Peyer's patch (tissue), 4 donors: Measurements from ENCODE around the gene BMX. TPM values are rescaled to one million over a fixed set of nuclear protein-coding genes. Genes with fewer than 3 reads are reported as not detected.

Experiments
- DNase-seq, 3 donors: peaks; one replicate each; pipeline ENCODE4 v3.0.0-alpha.2; 2017 to 2019
- H3K27ac ChIP-seq, 4 donors: fragments of 200-600 bp; sonication (generic); one replicate each; pipeline ENCODE4 v1.5.1; 2016 to 2019
- H3K27me3 ChIP-seq, 2 donors: fragments of 200-600 bp; sonication (generic); one replicate each; pipeline ENCODE4 v1.5.1; 2019
- H3K36me3 ChIP-seq, 3 donors: fragments of 200-600 bp; sonication (generic); one replicate each; pipeline ENCODE4 v1.5.1; 2016 to 2019
- H3K4me1 ChIP-seq, 4 donors: fragments of 200-600 bp; sonication (generic); one replicate each; pipeline ENCODE4 v1.5.1; 2016 to 2019
- H3K4me3 ChIP-seq, 4 donors: fragments of 200-600 bp; sonication (generic); 1 replicate in 3 of 4; 2 replicates in 1 of 4; pipeline ENCODE4 v1.5.1; 2016 to 2019; ENCODE audit warnings: mild to moderate bottlenecking in 1 of 4
- H3K9me3 ChIP-seq, 4 donors: fragments of 200-600 bp; sonication (generic); one replicate each; pipeline ENCODE4 v1.5.1; 2016 to 2019; ENCODE audit warnings: mild to moderate bottlenecking in 1 of 4
- POLR2A ChIP-seq, 2 donors: fragments of 450-650 bp; IDR thresholded peaks; one replicate each; pipeline ENCODE4 v1.5.1; 2017; ENCODE audit warnings: antibody characterized with exemption in 2 of 2, mild to moderate bottlenecking in 2 of 2, moderate library complexity in 2 of 2
- total RNA-seq, 4 donors: library from RNA; depleted of rRNA; stranded (reverse); fragments of >200 nt; gene quantifications; one replicate each; pipeline ENCODE4 v1.1.0, GENCODE V29; 2016
- TF ChIP-seq, protein P1 (sequence below), 6 experiments: fragments of 450-650 bp in 4 of 6; fragments of 200-600 bp in 2 of 6; sonication (generic) in 1 of 6; IDR thresholded peaks; one replicate each; pipeline ENCODE4 v1.5.1; 2017 to 2019; ENCODE audit warnings: antibody characterized with exemption in 6 of 6, mild to moderate bottlenecking in 3 of 6, moderate library complexity in 1 of 6

Gene BMX
- total RNA-seq, 4 donors from 2014 or later, result 2.5 to 5.8 (median 4.0) TPM

DNA sequence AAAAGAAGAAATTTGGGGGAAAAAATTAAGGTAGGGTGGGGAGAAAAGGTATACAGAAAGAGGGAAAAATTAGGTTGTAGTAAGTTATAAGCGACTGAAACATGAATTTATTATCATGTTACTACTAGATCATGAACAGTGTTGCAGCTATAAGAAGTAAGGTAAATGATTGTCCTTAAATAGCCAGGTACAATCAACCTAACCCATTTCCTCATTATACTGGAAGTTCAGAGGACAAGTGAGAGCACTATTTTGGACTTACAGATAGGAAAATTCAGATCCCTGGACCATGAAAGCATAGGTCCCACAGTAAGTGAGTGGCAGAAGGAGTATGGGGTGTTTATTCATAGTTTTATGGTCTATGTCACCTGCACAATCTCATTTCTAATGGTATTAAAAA is 31.0 kb upstream of the BMX start:
- H3K27me3 ChIP-seq, result no peaks in the 10 kb centered on the region
- no peaks in the 10 kb centered on the region for H3K4me1 ChIP-seq
- no peaks in the 10 kb centered on the region for H3K9me3 ChIP-seq
- DNase-seq, result no peak
- H3K4me3 ChIP-seq, result no peak overlapping the region
- no peak overlapping the region for H3K27ac ChIP-seq
- TF ChIP-seq, protein P1, sequence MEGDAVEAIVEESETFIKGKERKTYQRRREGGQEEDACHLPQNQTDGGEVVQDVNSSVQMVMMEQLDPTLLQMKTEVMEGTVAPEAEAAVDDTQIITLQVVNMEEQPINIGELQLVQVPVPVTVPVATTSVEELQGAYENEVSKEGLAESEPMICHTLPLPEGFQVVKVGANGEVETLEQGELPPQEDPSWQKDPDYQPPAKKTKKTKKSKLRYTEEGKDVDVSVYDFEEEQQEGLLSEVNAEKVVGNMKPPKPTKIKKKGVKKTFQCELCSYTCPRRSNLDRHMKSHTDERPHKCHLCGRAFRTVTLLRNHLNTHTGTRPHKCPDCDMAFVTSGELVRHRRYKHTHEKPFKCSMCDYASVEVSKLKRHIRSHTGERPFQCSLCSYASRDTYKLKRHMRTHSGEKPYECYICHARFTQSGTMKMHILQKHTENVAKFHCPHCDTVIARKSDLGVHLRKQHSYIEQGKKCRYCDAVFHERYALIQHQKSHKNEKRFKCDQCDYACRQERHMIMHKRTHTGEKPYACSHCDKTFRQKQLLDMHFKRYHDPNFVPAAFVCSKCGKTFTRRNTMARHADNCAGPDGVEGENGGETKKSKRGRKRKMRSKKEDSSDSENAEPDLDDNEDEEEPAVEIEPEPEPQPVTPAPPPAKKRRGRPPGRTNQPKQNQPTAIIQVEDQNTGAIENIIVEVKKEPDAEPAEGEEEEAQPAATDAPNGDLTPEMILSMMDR (IDR thresholded peaks at IDR 0.05), result no peak
- no peak for TF ChIP-seq POLR2A (IDR thresholded peaks at IDR 0.05)
- H3K36me3 ChIP-seq, result no peaks in the 10 kb centered on the region

DNA sequence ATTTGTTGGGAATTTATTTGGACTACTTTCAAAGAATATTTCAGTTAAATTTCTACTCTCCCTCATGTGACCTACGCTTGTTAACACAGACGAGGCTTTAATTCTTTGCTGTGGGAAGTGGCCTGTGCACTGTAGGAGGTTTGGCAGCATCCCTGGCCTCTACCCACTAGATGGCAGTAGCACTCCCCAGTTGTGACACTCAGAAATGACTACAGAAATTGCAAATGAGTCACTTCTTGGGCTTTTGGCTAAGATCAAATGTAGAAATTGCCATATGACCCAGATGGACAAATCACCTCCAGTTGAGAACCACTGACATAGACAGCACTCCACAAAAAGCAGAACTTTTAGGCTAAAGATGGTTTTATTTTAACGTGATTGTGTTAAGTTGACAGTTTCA is 29.6 kb upstream of the BMX start:
- peak; percentile 24 to 82 (median 52) for DNase-seq
- no peak overlapping the region for H3K4me3 ChIP-seq
- H3K9me3 ChIP-seq, result no peaks in the 10 kb centered on the region
- H3K27me3 ChIP-seq, result no peaks in the 10 kb centered on the region
- no peaks in the 10 kb centered on the region for H3K4me1 ChIP-seq
- TF ChIP-seq, protein P1 (IDR thresholded peaks at IDR 0.05), result peak in 4 of 6 experiments; percentile 49 to 76 (median 63)
- no peak for TF ChIP-seq POLR2A (IDR thresholded peaks at IDR 0.05)
- no peaks in the 10 kb centered on the region for H3K36me3 ChIP-seq
- no peak overlapping the region for H3K27ac ChIP-seq

DNA sequence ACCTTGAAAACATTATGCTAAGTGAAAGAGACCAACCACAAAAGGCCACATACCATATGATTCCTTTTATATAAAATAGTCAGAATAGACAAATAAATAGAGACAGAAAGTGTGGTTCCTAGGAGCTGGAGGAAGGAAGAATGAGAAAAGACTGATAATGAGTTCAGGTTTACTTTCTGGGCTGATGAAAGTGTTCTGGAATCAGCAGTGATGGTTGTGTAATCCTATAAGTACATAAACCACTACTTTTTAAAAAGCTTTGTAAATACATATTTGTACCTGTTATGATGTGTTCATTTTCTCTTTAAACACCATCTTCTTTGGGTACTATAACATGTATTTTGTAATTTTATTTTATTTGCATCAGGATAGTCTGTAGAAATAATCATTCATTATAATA is 28.1 kb upstream of the BMX start:
- no peaks in the 10 kb centered on the region for H3K27me3 ChIP-seq
- no peak overlapping the region for H3K4me3 ChIP-seq
- no peaks in the 10 kb centered on the region for H3K4me1 ChIP-seq
- no peak overlapping the region for H3K27ac ChIP-seq
- no peaks in the 10 kb centered on the region for H3K36me3 ChIP-seq
- no peaks in the 10 kb centered on the region for H3K9me3 ChIP-seq
- no peak for DNase-seq
- TF ChIP-seq POLR2A (IDR thresholded peaks at IDR 0.05), result no peak

DNA sequence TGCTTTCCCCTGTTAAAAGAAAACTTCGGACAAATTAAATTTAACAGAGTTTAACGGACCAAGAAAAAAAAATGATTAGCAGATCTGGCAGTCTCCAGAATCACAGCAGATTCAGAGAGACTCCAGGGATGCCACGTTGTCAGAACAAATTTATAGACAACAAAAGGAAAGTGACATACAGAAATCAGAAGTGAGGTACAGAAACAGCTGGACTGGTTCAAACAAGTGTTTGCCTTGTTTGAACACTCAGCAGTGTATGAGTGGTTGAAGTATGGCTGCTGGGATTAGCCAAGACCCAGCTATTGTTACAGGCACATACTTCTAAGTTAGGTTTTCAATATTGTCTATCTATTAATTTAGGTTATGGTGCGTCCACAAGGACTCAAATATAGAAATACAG is 26.6 kb upstream of the BMX start:
- no peaks in the 10 kb centered on the region for H3K36me3 ChIP-seq
- no peak for TF ChIP-seq POLR2A (IDR thresholded peaks at IDR 0.05)
- TF ChIP-seq, protein P1 (IDR thresholded peaks at IDR 0.05), result no peak
- H3K27me3 ChIP-seq, result no peaks in the 10 kb centered on the region
- no peak for DNase-seq
- no peak overlapping the region for H3K27ac ChIP-seq
- no peak overlapping the region for H3K4me3 ChIP-seq
- H3K9me3 ChIP-seq, result no peaks in the 10 kb centered on the region
- no peaks in the 10 kb centered on the region for H3K4me1 ChIP-seq

DNA sequence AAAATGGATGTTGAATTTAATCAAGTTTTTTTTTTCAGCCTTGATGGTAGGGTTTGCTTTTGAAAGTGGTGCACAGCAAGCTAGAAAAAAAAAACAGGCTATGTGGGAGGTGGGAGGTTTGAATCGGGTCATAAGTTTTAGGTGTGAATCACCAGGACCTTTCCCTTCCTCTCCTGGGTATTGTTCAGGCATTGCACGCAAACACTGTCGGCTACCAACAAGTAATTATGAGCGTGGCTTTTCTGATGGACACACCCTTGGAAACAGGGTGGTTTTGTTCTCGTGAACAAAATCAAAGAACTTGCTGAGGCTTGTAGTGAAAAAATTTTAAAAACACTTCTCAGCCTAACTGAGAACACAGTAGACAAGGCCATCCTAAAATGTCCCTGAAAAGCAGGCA is 25.6 kb upstream of the BMX start:
- no peak for DNase-seq
- Histone ChIP-seq H3K9me3 (no peaks in the 10 kb centered on the region), H3K36me3 (no peaks in the 10 kb centered on the region), H3K27me3 (no peaks in the 10 kb centered on the region), H3K4me3 (no peak overlapping the region), H3K27ac (no peak overlapping the region), H3K4me1 (no peaks in the 10 kb centered on the region)
- TF ChIP-seq, protein P1 (IDR thresholded peaks at IDR 0.05), result no peak
- TF ChIP-seq POLR2A (IDR thresholded peaks at IDR 0.05), result no peak

DNA sequence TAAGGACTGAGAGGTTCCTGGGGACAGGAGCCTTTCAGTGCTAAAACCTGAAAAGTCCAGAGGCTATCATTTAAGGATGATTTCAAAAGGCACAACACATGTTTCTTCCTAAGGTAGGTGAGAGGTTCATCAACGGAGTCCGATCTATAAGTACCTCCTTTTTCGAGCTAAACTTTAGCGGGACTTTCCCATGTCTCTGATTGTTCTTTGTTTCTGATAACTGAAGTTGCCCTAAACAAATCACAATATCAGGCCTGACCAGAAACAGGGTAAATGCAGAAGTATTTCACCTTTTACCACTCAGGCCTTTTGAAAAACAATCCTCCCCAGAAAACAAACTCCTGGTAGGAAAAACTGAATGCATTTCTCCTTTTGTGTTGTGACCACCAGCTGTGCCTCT is 25.1 kb upstream of the BMX start:
- Histone ChIP-seq H3K27me3 (no peaks in the 10 kb centered on the region), H3K36me3 (no peaks in the 10 kb centered on the region), H3K9me3 (no peaks in the 10 kb centered on the region), H3K4me1 (no peaks in the 10 kb centered on the region), H3K27ac (no peak overlapping the region), H3K4me3 (no peak overlapping the region)
- DNase-seq, result no peak
- TF ChIP-seq, protein P1 (IDR thresholded peaks at IDR 0.05), result no peak
- no peak for TF ChIP-seq POLR2A (IDR thresholded peaks at IDR 0.05)
